ENCODE measurements around the gene ADH4.

The ADH4 gene

GRCh38 chr4:99179178-99179577 lies 35.1 kb upstream of the ADH4 start:
- no peak for DNase-seq (ENCODE audit: low read depth in 2 of 2)
- no peak overlapping the region for H3K4me3 ChIP-seq (replicated peaks in 1 of 2; ENCODE audit: low read depth in 2 of 2, low read length in 2 of 2)
- TF ChIP-seq CTCF (IDR thresholded peaks at IDR 0.05; ENCODE audit: low read depth, low read length) = no peak

- no peak for DNase-seq (ENCODE audit: low read depth in 2 of 2)
- H3K4me3 ChIP-seq (replicated peaks in 1 of 2; ENCODE audit: low read depth in 2 of 2, low read length in 2 of 2) = no peak overlapping the region
- TF ChIP-seq CTCF (IDR thresholded peaks at IDR 0.05; ENCODE audit: low read depth, low read length) = no peak
These were observed 22.4 kb upstream of the ADH4 start for GRCh38 chr4:99166544-99166943.

GRCh38 chr4:99165978-99166377 lies 21.9 kb upstream of the ADH4 start:
- TF ChIP-seq CTCF (IDR thresholded peaks at IDR 0.05; ENCODE audit: low read depth, low read length) = no peak
- H3K4me3 ChIP-seq (replicated peaks in 1 of 2; ENCODE audit: low read depth in 2 of 2, low read length in 2 of 2) = no peak overlapping the region
- DNase-seq (ENCODE audit: low read depth in 2 of 2) = peak in 1 of 2 donors; percentile 14

- DNase-seq (ENCODE audit: low read depth in 2 of 2) = no peak
- H3K4me3 ChIP-seq (replicated peaks in 1 of 2; ENCODE audit: low read depth in 2 of 2, low read length in 2 of 2) = no peak overlapping the region
- no peak for TF ChIP-seq CTCF (IDR thresholded peaks at IDR 0.05; ENCODE audit: low read depth, low read length)
These were observed 17.4 kb upstream of the ADH4 start for GRCh38 chr4:99161373-99162099.

- DNase-seq (ENCODE audit: low read depth in 2 of 2) = peak in 1 of 2 donors; percentile 10
- no peak overlapping the region for H3K4me3 ChIP-seq (replicated peaks in 1 of 2; ENCODE audit: low read depth in 2 of 2, low read length in 2 of 2)
- peak; percentile 10 for TF ChIP-seq CTCF (IDR thresholded peaks at IDR 0.05; ENCODE audit: low read depth, low read length)
These were observed 15.6 kb upstream of the ADH4 start for GRCh38 chr4:99159699-99160098.

GRCh38 chr4:99157478-99157935 lies 13.4 kb upstream of the ADH4 start:
- no peak for TF ChIP-seq CTCF (IDR thresholded peaks at IDR 0.05; ENCODE audit: low read depth, low read length)
- H3K4me3 ChIP-seq (replicated peaks in 1 of 2; ENCODE audit: low read depth in 2 of 2, low read length in 2 of 2) = no peak overlapping the region
- no peak for DNase-seq (ENCODE audit: low read depth in 2 of 2)

GRCh38 chr4:99156992-99157391 lies 12.9 kb upstream of the ADH4 start:
- TF ChIP-seq CTCF (IDR thresholded peaks at IDR 0.05; ENCODE audit: low read depth, low read length) = no peak
- H3K4me3 ChIP-seq (replicated peaks in 1 of 2; ENCODE audit: low read depth in 2 of 2, low read length in 2 of 2) = no peak overlapping the region
- no peak for DNase-seq (ENCODE audit: low read depth in 2 of 2)
